GM06990 (cell line): ENCODE data around the gene SLC35G6.

Experiments
- DNase-seq: peaks from one replicate; pipeline ENCODE4 v3.0.0-alpha.2; 2011; ENCODE audit not compliant: insufficient read length; ENCODE audit errors: extremely low read depth
- H3K27me3 ChIP-seq: replicated peaks from 2 replicates; pipeline ENCODE4 v1.6.0; 2011; ENCODE audit warnings: low read length; ENCODE audit not compliant: control insufficient read depth, insufficient read depth
- H3K36me3 ChIP-seq: 2 replicates; pipeline ENCODE4 v1.5.1; 2011; ENCODE audit warnings: low read length; ENCODE audit not compliant: control insufficient read depth, insufficient read depth
- H3K4me3 ChIP-seq: replicated peaks from 2 replicates; pipeline ENCODE4 v1.5.1; 2011; ENCODE audit warnings: low read depth, mild to moderate bottlenecking, control low read depth, low read length
- TF ChIP-seq, protein P1 (sequence below): IDR thresholded peaks from 2 replicates; pipeline ENCODE4 v1.5.1; 2011; ENCODE audit warnings: low read length, control low read depth, mild to moderate bottlenecking, inconsistent platforms; ENCODE audit not compliant: insufficient read depth, poor library complexity, severe bottlenecking

SLC35G6 gene

DNA sequence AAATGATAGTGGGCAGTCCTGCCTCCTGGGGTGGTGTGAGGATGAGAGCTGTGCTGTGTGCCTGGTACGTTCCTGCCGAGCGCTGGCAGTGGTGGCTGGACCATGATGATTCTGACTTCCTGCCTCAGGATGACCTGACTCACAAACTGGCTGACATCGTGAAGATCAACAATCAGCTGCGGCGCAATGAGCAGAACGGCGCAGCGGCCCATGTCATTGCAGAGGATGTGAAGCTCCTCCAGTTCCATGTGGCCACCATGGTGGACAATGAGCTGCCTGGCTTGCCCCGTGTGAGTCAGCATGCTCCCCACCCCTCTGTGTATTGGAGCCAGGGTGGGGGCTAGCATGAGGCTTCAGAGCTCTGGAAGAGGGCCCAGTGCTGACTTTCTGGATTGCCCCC lies 16.0 kb downstream of the SLC35G6 start:
- Histone ChIP-seq H3K27me3 (no peaks in the 10 kb centered on the region), H3K36me3 (peaks cover 53% of the 10 kb centered on the region), H3K4me3 (no peak overlapping the region)
- DNase-seq, result no peak
- TF ChIP-seq, protein P1, sequence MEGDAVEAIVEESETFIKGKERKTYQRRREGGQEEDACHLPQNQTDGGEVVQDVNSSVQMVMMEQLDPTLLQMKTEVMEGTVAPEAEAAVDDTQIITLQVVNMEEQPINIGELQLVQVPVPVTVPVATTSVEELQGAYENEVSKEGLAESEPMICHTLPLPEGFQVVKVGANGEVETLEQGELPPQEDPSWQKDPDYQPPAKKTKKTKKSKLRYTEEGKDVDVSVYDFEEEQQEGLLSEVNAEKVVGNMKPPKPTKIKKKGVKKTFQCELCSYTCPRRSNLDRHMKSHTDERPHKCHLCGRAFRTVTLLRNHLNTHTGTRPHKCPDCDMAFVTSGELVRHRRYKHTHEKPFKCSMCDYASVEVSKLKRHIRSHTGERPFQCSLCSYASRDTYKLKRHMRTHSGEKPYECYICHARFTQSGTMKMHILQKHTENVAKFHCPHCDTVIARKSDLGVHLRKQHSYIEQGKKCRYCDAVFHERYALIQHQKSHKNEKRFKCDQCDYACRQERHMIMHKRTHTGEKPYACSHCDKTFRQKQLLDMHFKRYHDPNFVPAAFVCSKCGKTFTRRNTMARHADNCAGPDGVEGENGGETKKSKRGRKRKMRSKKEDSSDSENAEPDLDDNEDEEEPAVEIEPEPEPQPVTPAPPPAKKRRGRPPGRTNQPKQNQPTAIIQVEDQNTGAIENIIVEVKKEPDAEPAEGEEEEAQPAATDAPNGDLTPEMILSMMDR, result no peak

DNA sequence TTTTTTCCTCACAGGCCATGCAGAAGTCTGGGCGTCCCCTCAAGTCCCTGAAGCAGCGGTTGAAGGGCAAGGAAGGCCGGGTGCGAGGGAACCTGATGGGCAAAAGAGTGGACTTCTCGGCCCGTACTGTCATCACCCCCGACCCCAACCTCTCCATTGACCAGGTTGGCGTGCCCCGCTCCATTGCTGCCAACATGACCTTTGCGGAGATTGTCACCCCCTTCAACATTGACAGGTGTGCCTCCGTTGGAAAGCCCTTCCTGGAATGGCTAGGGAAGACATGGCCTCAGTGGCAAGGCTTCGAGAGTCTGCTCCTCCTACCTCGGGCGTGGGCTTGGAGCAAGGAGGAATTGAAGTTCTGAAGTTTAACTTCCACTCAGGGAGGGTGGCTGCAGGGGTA lies 16.4 kb downstream of the SLC35G6 start:
- no peak overlapping the region for H3K4me3 ChIP-seq
- H3K36me3 ChIP-seq, result peaks cover 57% of the 10 kb centered on the region
- no peak for DNase-seq
- no peaks in the 10 kb centered on the region for H3K27me3 ChIP-seq
- TF ChIP-seq, protein P1, result no peak

DNA sequence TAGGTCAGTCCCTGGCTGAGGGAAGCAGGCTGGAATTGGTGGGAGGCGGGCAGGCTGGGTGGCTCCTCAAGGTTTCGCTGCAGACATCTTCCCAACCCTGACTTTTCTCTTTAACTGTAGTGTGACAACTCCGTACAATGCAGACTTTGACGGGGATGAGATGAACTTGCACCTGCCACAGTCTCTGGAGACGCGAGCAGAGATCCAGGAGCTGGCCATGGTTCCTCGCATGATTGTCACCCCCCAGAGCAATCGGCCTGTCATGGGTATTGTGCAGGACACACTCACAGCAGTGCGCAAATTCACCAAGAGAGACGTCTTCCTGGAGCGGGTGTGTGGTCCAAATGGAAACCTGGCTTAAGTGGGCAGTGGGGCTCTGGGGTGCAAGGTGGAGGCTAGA lies 17.9 kb downstream of the SLC35G6 start:
- peaks cover 67% of the 10 kb centered on the region for H3K36me3 ChIP-seq
- TF ChIP-seq, protein P1, result no peak
- DNase-seq, result no peak
- no peak overlapping the region for H3K4me3 ChIP-seq
- H3K27me3 ChIP-seq, result no peaks in the 10 kb centered on the region

DNA sequence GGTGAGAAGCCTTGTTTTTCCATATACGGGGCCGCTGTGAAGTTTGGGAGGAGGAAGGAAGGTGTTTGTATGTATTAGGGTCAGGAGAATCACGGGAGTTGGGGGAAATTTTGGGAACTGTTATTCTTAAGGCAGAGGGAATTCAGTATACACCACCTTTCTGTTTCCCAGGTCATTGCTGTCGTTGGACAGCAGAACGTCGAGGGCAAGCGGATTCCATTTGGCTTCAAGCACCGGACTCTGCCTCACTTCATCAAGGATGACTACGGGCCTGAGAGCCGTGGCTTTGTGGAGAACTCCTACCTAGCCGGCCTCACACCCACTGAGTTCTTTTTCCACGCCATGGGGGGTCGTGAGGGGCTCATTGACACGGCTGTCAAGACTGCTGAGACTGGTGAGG lies 20.5 kb downstream of the SLC35G6 start:
- Histone ChIP-seq H3K36me3 (peaks cover 54% of the 10 kb centered on the region), H3K4me3 (no peak overlapping the region)
- DNase-seq, result no peak

DNA sequence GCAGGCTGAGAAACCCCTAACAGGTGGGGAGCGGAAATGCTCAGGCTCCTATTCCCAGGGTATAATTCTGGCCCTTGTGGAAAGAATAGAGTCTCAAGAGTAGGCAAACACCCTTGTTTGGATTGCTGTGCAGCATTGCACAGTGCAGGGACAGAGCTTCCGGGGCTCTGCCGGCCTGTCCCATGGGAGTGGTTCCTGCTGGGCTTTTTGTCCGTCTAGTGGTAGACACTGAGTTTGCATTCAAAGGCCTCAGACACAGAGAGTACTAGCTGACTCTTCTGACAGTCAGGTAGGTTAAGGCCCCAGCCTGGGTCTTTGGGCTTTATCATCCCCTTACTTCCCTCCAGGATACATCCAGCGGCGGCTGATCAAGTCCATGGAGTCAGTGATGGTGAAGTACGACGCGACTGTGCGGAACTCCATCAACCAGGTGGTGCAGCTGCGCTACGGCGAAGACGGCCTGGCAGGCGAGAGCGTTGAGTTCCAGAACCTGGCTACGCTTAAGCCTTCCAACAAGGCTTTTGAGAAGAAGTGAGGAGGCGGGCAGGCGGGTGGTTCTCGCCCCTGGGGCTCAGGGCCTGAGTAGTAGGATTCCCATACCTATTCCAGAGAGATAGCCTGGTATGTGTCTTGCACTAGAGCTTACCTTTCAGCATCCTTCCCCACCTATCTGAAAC lies 21.1 kb downstream of the SLC35G6 start:
- TF ChIP-seq, protein P1, result no peak
- no peaks in the 10 kb centered on the region for H3K27me3 ChIP-seq
- H3K36me3 ChIP-seq, result peaks cover 50% of the 10 kb centered on the region
- H3K4me3 ChIP-seq, result no peak overlapping the region
- DNase-seq, result no peak

More for the DNA sequence above, 20.5 kb downstream of the SLC35G6 start:
- TF ChIP-seq, protein P1, result no peak
- H3K27me3 ChIP-seq, result no peaks in the 10 kb centered on the region

DNA sequence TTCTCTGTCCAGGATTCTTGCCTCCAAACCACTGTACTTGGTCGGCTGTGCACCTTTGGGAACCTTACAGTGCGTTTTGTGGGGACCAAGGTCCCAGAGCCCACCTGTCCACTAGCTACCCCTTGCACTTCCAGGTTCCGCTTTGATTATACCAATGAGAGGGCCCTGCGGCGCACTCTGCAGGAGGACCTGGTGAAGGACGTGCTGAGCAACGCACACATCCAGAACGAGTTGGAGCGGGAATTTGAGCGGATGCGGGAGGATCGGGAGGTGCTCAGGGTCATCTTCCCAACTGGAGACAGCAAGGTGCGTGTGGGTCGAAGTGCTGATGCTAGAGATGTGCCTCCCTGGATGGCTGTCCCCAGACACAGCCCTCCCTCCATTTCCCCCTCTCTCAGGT lies 21.7 kb downstream of the SLC35G6 start:
- H3K36me3 ChIP-seq, result peaks cover 44% of the 10 kb centered on the region
- DNase-seq, result no peak
- TF ChIP-seq, protein P1, result peak; percentile 22
- H3K4me3 ChIP-seq, result no peak overlapping the region
- no peaks in the 10 kb centered on the region for H3K27me3 ChIP-seq
